ENCODE data around the gene HSPBP1. TPM values are rescaled to one million over a fixed set of nuclear protein-coding genes. Genes with fewer than 3 reads are reported as not detected.

HSPBP1 gene
- total RNA-seq, 1 donor from 2014 or later = 29.1 TPM

DNA sequence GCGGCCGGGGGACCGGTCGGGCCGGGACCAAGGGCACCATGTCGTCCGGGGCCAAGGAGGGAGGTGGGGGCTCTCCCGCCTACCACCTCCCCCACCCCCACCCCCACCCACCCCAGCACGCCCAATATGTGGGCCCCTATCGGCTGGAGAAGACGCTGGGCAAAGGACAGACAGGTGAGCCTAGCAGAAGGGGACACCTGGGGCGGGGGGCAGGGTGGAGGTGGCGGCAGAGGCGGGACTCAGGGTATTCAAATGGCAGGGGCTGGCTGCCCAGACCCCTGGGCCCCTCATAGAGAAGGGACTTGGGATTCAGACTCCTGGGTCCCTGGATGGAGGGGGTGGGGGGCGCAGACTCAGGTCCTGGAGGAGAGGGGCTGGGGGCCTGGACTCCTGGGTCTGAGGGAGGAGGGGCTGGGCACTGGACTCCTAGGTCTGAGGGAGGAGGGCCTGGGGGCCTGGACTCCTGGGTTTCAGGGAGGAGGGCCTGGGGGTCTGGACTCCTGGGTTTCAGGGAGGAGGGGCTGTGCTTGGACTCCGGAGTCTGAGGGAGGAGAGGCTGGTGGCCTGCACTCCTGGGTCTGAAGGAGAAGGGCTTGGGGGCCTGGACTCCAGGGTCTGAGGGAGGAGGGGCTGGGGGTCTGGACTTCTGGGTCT is 4.6 kb upstream of the HSPBP1 start:
- Mint-ChIP-seq H3K4me1 (peaks cover 20% of the 10 kb centered on the region), H3K9me3 (no peaks in the 10 kb centered on the region), H3K27me3 (ENCODE audit: low read depth) (no peaks in the 10 kb centered on the region), H3K36me3 (no peaks in the 10 kb centered on the region), H3K27ac (peak overlapping the region; percentile 81), H3K4me3 (peak overlapping the region; percentile 67)
- no peak for DNase-seq (ENCODE audit: low spot score in 2 of 2, unreplicated experiment in 2 of 2)
- TF ChIP-seq, protein P1, sequence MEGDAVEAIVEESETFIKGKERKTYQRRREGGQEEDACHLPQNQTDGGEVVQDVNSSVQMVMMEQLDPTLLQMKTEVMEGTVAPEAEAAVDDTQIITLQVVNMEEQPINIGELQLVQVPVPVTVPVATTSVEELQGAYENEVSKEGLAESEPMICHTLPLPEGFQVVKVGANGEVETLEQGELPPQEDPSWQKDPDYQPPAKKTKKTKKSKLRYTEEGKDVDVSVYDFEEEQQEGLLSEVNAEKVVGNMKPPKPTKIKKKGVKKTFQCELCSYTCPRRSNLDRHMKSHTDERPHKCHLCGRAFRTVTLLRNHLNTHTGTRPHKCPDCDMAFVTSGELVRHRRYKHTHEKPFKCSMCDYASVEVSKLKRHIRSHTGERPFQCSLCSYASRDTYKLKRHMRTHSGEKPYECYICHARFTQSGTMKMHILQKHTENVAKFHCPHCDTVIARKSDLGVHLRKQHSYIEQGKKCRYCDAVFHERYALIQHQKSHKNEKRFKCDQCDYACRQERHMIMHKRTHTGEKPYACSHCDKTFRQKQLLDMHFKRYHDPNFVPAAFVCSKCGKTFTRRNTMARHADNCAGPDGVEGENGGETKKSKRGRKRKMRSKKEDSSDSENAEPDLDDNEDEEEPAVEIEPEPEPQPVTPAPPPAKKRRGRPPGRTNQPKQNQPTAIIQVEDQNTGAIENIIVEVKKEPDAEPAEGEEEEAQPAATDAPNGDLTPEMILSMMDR (IDR thresholded peaks at IDR 0.05; ENCODE audit: unreplicated experiment) = no peak

- no peaks in the 10 kb centered on the region for H3K27me3 Mint-ChIP-seq (ENCODE audit: low read depth)
- H3K27ac Mint-ChIP-seq = peak within 1 kb of the TSS; percentile 81
- peaks cover 25% of the 10 kb centered on the region for H3K4me1 Mint-ChIP-seq
- peak within 1 kb of the TSS; percentile 67 for H3K4me3 Mint-ChIP-seq
- TF ChIP-seq, protein P1 (IDR thresholded peaks at IDR 0.05; ENCODE audit: unreplicated experiment) = no peak
- DNase-seq (ENCODE audit: low spot score in 2 of 2, unreplicated experiment in 2 of 2) = peak; percentile 63 to 70
- no peaks in the 10 kb centered on the region for H3K9me3 Mint-ChIP-seq
- H3K36me3 Mint-ChIP-seq = no peaks in the 10 kb centered on the region
Observed at GRCh38 chr19:55283548-55284377, 3.9 kb upstream of the HSPBP1 start, which contains the start of gene BRSK1. TSS of gene BRSK1 (plus strand) at chr19:55283997. CDS start at chr19:55284443, 446 bp downstream.

- Mint-ChIP-seq H3K27me3 (ENCODE audit: low read depth) (no peaks in the 10 kb centered on the region), H3K4me1 (peaks cover 14% of the 10 kb centered on the region), H3K27ac (peak overlapping the region; percentile 99), H3K9me3 (no peaks in the 10 kb centered on the region), H3K36me3 (peaks cover 9% of the 10 kb centered on the region), H3K4me3 (peak overlapping the region; percentile 99)
- no peak for DNase-seq (ENCODE audit: low spot score in 2 of 2, unreplicated experiment in 2 of 2)
- TF ChIP-seq, protein P1 (IDR thresholded peaks at IDR 0.05; ENCODE audit: unreplicated experiment) = no peak
Observed at GRCh38 chr19:55279340-55279739, 570 bp downstream of the HSPBP1 start.

DNA sequence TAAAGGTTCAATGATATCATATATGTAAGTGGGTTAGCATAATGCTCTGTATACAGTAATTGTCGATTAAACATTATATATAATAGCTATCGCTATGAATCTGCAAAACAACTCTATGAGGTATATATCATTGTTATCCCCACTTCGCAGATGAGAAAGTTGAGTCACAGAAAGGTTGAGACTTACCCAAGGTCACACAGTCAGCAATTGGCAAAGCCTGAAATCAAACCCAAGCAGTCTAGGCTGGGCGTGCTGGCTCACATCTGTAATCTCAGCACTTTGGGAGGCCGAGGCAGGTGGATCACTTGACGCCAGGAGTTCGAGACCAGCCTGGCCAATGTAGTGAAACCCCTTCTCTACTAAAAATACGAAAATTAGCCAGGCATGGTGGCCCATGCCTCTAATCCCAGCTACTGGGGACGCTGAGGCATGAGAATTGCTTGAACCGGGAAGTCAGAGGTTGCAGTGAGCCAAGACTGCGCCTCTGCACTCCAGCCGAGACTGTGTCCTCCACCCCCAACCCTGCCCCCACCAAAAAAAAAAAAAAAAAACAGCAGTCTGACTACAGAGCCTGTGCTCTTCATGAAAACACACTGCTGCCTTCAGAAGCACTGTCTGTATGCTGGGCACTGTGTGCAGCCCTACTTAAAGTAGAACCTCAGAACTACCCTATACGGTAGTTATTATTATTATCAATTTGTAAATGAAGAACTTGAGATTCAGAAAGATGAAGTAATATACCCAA is 1.3 kb downstream of the HSPBP1 start:
- TF ChIP-seq, protein P1 (IDR thresholded peaks at IDR 0.05; ENCODE audit: unreplicated experiment) = no peak
- Mint-ChIP-seq H3K4me1 (peaks cover 14% of the 10 kb centered on the region), H3K27me3 (ENCODE audit: low read depth) (no peaks in the 10 kb centered on the region), H3K9me3 (no peaks in the 10 kb centered on the region), H3K36me3 (peaks cover 11% of the 10 kb centered on the region), H3K4me3 (peak overlapping the region; percentile 99), H3K27ac (no peak overlapping the region)
- no peak for DNase-seq (ENCODE audit: low spot score in 2 of 2, unreplicated experiment in 2 of 2)

- DNase-seq (ENCODE audit: low spot score in 2 of 2, unreplicated experiment in 2 of 2) = no peak
- Mint-ChIP-seq H3K4me1 (peaks cover 14% of the 10 kb centered on the region), H3K4me3 (no peak overlapping the region), H3K27ac (no peak overlapping the region), H3K27me3 (ENCODE audit: low read depth) (no peaks in the 10 kb centered on the region), H3K36me3 (peaks cover 12% of the 10 kb centered on the region), H3K9me3 (no peaks in the 10 kb centered on the region)
- TF ChIP-seq, protein P1 (IDR thresholded peaks at IDR 0.05; ENCODE audit: unreplicated experiment) = no peak
Observed at GRCh38 chr19:55277494-55277893, 2.4 kb downstream of the HSPBP1 start.

Measured in mesothelial cell of epicardium (in vitro differentiated cells).